Trophoblast cell (in vitro differentiated cells and primary cell): Measurements from ENCODE around the gene CFAP221.

Experiments
- DNase-seq, 2 donors: peaks; one replicate each; pipeline ENCODE4 v3.0.0-alpha.2; 2016
- H2AFZ ChIP-seq: 2 replicates; pipeline ENCODE4 v1.6.1; 2013; ENCODE audit warnings: low read length, moderate library complexity, mild to moderate bottlenecking; ENCODE audit not compliant: insufficient read depth, poor library complexity
- H2AK5ac ChIP-seq: 2 replicates; pipeline ENCODE4 v1.6.1; 2013; ENCODE audit warnings: mild to moderate bottlenecking, low read length
- H2BK120ac ChIP-seq: 2 replicates; pipeline ENCODE4 v1.6.1; 2013; ENCODE audit warnings: low read length, mild to moderate bottlenecking, moderate library complexity; ENCODE audit not compliant: insufficient read depth, poor library complexity
- H2BK12ac ChIP-seq: 2 replicates; pipeline ENCODE4 v1.6.1; 2013; ENCODE audit warnings: mild to moderate bottlenecking, low read length, moderate library complexity
- H2BK5ac ChIP-seq: 2 replicates; pipeline ENCODE4 v1.6.1; 2013; ENCODE audit warnings: low read length, low read depth, moderate library complexity, mild to moderate bottlenecking; ENCODE audit not compliant: poor library complexity
- H3K14ac ChIP-seq: 2 replicates; pipeline ENCODE4 v1.6.1; 2013; ENCODE audit warnings: mild to moderate bottlenecking, low read length
- H3K18ac ChIP-seq: 2 replicates; pipeline ENCODE4 v1.6.1; 2013; ENCODE audit warnings: mild to moderate bottlenecking, low read length
- H3K23ac ChIP-seq: 2 replicates; pipeline ENCODE4 v1.6.1; 2013; ENCODE audit warnings: low read length
- H3K27ac ChIP-seq: 2 replicates; pipeline ENCODE4 v1.5.1; 2013; ENCODE audit warnings: low read depth, mild to moderate bottlenecking, inconsistent platforms, low read length, moderate library complexity
- H3K27me3 ChIP-seq: 2 replicates; pipeline ENCODE4 v1.6.1; 2013; ENCODE audit warnings: inconsistent platforms, mild to moderate bottlenecking, low read length, moderate library complexity; ENCODE audit not compliant: insufficient read depth
- H3K36me3 ChIP-seq, 2 experiments: 1 replicate in 1 of 2; 2 replicates in 1 of 2; pipeline ENCODE4 v1.6.1; 2013; ENCODE audit warnings: low read length in 2 of 2, mild to moderate bottlenecking in 2 of 2, moderate library complexity in 1 of 2; ENCODE audit not compliant: insufficient read depth in 2 of 2, control insufficient read depth in 1 of 2
- H3K4ac ChIP-seq: 2 replicates; pipeline ENCODE4 v1.6.1; 2013; ENCODE audit warnings: low read depth, mild to moderate bottlenecking, low read length, moderate library complexity
- H3K4me1 ChIP-seq, 2 experiments: 1 replicate in 1 of 2; 2 replicates in 1 of 2; pipeline ENCODE4 v1.6.1; 2013; ENCODE audit warnings: low read length in 2 of 2, mild to moderate bottlenecking in 2 of 2, moderate library complexity in 1 of 2; ENCODE audit not compliant: insufficient read depth in 2 of 2, control insufficient read depth in 1 of 2
- H3K4me2 ChIP-seq: 2 replicates; pipeline ENCODE4 v1.6.1; 2013; ENCODE audit warnings: inconsistent platforms, mild to moderate bottlenecking, low read length, moderate library complexity
- H3K4me3 ChIP-seq: 2 replicates; pipeline ENCODE4 v1.5.1; 2013; ENCODE audit warnings: mild to moderate bottlenecking, low read depth, low read length, inconsistent platforms
- H3K79me1 ChIP-seq: one replicate; pipeline ENCODE4 v1.6.1; 2013; ENCODE audit warnings: low read length
- H3K79me2 ChIP-seq: 2 replicates; pipeline ENCODE4 v1.6.1; 2013; ENCODE audit warnings: low read length, mild to moderate bottlenecking; ENCODE audit not compliant: control insufficient read depth, insufficient read depth, poor library complexity
- H3K9ac ChIP-seq: 2 replicates; pipeline ENCODE4 v1.6.1; 2013; ENCODE audit warnings: mild to moderate bottlenecking, low read length
- H3K9me3 ChIP-seq: 2 replicates; pipeline ENCODE4 v1.6.1; 2013; ENCODE audit warnings: low read depth, mild to moderate bottlenecking, control low read depth, inconsistent platforms, low read length; ENCODE audit not compliant: insufficient read depth
- H4K12ac ChIP-seq: 2 replicates; pipeline ENCODE4 v1.6.1; 2013; ENCODE audit warnings: low read depth, mild to moderate bottlenecking, low read length, moderate library complexity
- H4K8ac ChIP-seq: 2 replicates; pipeline ENCODE4 v1.6.1; 2013; ENCODE audit warnings: low read depth, mild to moderate bottlenecking, low read length, moderate library complexity
- H4K91ac ChIP-seq: one replicate; pipeline ENCODE4 v1.6.1; 2013; ENCODE audit warnings: low read depth, mild to moderate bottlenecking, low read length, moderate library complexity
- WGBS: extraction: QIAGEN DNeasy Blood & Tissue Kit; methylation state at CpG from one replicate; pipeline ENCODE4 v1.1.7; 2013; ENCODE audit warnings: missing lambda C conversion rate; ENCODE audit not compliant: insufficient read length, insufficient coverage; ENCODE audit errors: extremely low coverage; 5-methylcytosine and 5-hydroxymethylcytosine counted together

Gene CFAP221

GRCh38 chr2:119703526-119703925 lies 159.3 kb downstream of the CFAP221 start:
- no peak overlapping the region for H2AFZ ChIP-seq
- H2BK12ac ChIP-seq = no peak overlapping the region
- no peak overlapping the region for H2BK120ac ChIP-seq
- H4K12ac ChIP-seq = no peak overlapping the region
- no peak overlapping the region for H3K4ac ChIP-seq
- H3K27me3 ChIP-seq = no peaks in the 10 kb centered on the region
- no peak overlapping the region for H4K8ac ChIP-seq
- no peak overlapping the region for H3K23ac ChIP-seq
- H3K36me3 ChIP-seq = no peaks in the 10 kb centered on the region
- H3K27ac ChIP-seq = no peak overlapping the region
- no peak overlapping the region for H2BK5ac ChIP-seq
- H4K91ac ChIP-seq = no peak overlapping the region
- no peak for DNase-seq
- no peak overlapping the region for H3K14ac ChIP-seq
- no peak overlapping the region for H3K4me2 ChIP-seq
- H3K79me1 ChIP-seq = peaks cover 1% of the 10 kb centered on the region
- H3K9ac ChIP-seq = no peak overlapping the region
- H3K4me1 ChIP-seq = peaks cover 10 to 23% of the 10 kb centered on the region in 2 experiments
- H3K18ac ChIP-seq = no peak overlapping the region
- no peaks in the 10 kb centered on the region for H3K79me2 ChIP-seq
- no peak overlapping the region for H2AK5ac ChIP-seq
- H3K4me3 ChIP-seq = no peak overlapping the region
- no peaks in the 10 kb centered on the region for H3K9me3 ChIP-seq
- WGBS = no CpG with 5 or more reads among the region's 5 CpGs

GRCh38 chr2:119704670-119705120 lies 160.4 kb downstream of the CFAP221 start:
- Histone ChIP-seq H3K4me2 (no peak overlapping the region), H3K4ac (no peak overlapping the region), H3K27ac (no peak overlapping the region), H3K9ac (no peak overlapping the region), H3K27me3 (no peaks in the 10 kb centered on the region), H4K8ac (no peak overlapping the region), H3K9me3 (no peaks in the 10 kb centered on the region), H3K23ac (no peak overlapping the region), H4K12ac (no peak overlapping the region), H2BK5ac (no peak overlapping the region), H2BK120ac (no peak overlapping the region), H3K79me1 (peaks cover 1% of the 10 kb centered on the region), H3K36me3 (no peaks in the 10 kb centered on the region), H3K79me2 (no peaks in the 10 kb centered on the region), H3K4me1 (peaks cover 10 to 19% of the 10 kb centered on the region in 2 experiments), H2AK5ac (no peak overlapping the region), H2AFZ (no peak overlapping the region), H3K18ac (no peak overlapping the region), H3K14ac (no peak overlapping the region), H4K91ac (no peak overlapping the region), H3K4me3 (no peak overlapping the region), H2BK12ac (no peak overlapping the region)
- DNase-seq = no peak
- WGBS = no CpG with 5 or more reads among the region's 2 CpGs

GRCh38 chr2:119706221-119706620 lies 162.0 kb downstream of the CFAP221 start:
- no peak overlapping the region for H2AFZ ChIP-seq
- DNase-seq = no peak
- no peaks in the 10 kb centered on the region for H3K36me3 ChIP-seq
- no peak overlapping the region for H2BK12ac ChIP-seq
- H3K4me2 ChIP-seq = no peak overlapping the region
- H3K18ac ChIP-seq = no peak overlapping the region
- H3K9me3 ChIP-seq = no peaks in the 10 kb centered on the region
- H2BK5ac ChIP-seq = no peak overlapping the region
- no peaks in the 10 kb centered on the region for H3K79me2 ChIP-seq
- no peak overlapping the region for H3K27ac ChIP-seq
- H4K12ac ChIP-seq = no peak overlapping the region
- no peak overlapping the region for H3K23ac ChIP-seq
- H3K27me3 ChIP-seq = no peaks in the 10 kb centered on the region
- H2AK5ac ChIP-seq = no peak overlapping the region
- H4K8ac ChIP-seq = no peak overlapping the region
- H4K91ac ChIP-seq = no peak overlapping the region
- H3K4me1 ChIP-seq = peaks cover 2 to 11% of the 10 kb centered on the region in 2 experiments
- no peak overlapping the region for H2BK120ac ChIP-seq
- H3K4ac ChIP-seq = no peak overlapping the region
- H3K79me1 ChIP-seq = peaks cover under 1% of the 10 kb centered on the region
- H3K9ac ChIP-seq = no peak overlapping the region
- no peak overlapping the region for H3K14ac ChIP-seq
- no peak overlapping the region for H3K4me3 ChIP-seq
- no CpG with 5 or more reads among the region's 8 CpGs for WGBS
